GM18858 (cell line): ENCODE measurements around the gene GLI2.

Experiments
- ATAC-seq: cut with Tn5 transposase; IDR thresholded peaks from one replicate; pipeline ENCODE4 v1.9.1; 2021; ENCODE audit not compliant: unreplicated experiment

The GLI2 gene

DNA sequence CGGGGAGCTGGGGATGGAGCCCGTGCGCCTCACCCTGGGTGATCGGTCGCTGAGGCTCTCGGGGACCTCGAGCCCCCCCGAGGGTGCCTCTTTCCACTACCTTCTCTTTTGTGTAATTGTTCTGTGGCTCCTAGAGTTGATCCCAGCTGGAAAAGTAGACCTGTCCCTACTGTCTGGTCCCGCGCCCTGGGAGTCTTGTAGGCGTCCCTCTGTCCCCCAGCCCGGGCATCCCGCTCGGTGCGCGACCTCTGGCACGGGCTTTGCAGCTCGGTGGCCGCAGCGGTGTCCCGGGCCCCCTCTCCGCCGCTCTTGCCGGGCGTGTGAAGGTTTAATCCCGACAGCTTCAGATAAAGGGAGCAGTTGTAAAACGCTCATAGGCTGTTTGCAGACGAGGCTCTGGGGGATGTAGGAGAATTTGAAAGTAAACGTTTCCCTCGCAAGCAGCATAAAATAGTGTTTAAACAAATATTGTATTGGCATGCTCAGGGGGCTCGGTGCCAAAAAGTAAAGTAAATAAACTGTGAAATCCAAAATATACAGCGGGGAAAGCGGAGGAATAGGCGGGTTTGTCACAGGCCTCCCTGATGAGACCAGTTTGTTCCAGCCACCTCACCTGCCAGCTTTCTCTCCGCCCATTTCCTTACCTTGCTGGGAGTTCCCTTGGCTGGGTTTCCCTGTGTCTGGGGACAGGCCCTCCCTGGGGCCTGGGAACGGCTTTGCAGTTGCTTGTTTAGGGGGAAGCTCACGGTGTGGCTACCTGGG, 1.9 kb downstream of the GLI2 start:
- ATAC-seq, result no peak

DNA sequence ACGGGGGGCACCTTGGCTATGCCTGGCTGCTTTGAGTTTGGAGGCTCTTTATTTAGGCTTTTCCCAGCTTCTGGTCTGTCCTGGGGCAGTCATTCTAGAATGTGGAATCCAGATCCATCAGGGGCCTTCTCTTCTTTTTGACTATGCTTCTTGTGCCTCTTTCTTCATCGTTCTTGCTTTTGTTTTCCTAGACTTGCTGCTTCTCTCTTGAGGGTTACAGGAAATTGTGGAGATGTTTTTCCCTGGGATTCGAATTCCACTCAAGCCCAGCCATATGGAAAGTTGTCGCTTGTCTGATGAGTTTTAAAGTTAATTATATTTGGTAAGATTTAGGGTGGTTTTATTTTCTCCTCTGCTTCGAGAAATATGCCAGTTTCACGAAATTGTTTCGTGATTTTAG, 2.4 kb downstream of the GLI2 start:
- no peak for ATAC-seq

DNA sequence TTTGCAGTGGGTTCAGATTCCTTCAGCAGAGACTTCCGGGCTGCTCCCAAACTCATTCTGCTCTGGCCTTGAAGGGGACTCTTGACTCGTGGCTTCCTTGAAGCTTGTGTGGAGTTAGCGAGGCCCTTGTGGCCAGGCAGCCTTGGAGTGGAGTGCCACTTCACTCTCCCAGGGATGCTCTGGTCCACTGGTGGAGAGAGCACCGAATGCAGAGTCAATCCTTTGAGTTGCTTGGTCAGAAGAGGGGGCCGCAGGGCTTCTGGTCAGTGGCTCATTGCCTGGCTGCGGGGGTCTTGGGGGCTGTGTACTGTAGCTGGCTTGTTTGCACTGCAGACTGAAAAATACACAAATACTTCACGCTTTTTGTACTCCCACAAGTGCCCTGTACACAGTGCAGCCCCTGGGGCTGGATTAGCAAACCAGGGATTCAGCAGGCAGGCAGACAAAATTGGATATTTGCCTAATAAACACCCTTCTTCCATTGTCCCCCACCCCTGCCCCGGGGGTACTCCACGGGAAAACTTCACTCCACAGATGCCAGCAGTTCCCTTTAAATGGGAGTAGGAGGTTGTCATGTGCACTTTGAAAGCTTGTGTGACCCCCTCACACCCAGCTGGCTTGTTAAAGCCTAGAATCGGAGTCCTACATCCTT, 3.2 kb downstream of the GLI2 start:
- no peak for ATAC-seq

DNA sequence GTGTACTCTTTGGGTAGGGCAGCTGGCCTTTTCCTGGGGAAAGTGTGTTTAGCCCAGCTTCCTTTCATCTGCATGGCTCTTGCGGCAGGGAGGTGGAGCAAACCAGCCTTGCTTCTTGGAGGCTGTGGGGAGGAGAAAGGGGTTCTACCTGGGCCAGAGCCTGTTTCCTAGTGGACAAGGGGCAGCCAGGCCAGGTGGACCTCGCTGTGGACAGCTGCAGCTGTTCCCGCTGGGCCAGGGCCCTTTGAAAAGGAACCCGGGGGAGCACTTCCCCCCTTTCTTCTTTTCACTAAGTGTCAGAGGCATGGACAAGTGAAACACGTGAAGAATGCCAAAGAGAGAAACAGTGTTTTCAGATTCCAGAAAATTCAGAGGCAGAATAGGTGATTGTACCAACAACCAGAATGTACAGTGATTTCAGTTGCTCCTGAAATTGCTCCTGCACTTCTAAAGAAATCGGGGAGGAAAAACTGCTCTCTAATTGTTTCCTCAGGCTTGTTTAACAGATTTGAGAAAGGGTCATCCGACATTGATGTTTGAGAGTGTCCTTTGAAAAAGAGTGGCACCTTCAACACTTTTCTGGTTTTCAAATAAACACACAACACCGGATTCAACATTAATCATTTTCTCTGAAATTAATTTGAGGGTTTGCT, 3.9 kb downstream of the GLI2 start:
- ATAC-seq, result no peak

- no peak for ATAC-seq
Observed at GRCh38 chr2:120740375-120740764, 4.7 kb downstream of the GLI2 start.

GRCh38 chr2:120740765-120741524, 5.3 kb downstream of the GLI2 start:
- ATAC-seq, result no peak

DNA sequence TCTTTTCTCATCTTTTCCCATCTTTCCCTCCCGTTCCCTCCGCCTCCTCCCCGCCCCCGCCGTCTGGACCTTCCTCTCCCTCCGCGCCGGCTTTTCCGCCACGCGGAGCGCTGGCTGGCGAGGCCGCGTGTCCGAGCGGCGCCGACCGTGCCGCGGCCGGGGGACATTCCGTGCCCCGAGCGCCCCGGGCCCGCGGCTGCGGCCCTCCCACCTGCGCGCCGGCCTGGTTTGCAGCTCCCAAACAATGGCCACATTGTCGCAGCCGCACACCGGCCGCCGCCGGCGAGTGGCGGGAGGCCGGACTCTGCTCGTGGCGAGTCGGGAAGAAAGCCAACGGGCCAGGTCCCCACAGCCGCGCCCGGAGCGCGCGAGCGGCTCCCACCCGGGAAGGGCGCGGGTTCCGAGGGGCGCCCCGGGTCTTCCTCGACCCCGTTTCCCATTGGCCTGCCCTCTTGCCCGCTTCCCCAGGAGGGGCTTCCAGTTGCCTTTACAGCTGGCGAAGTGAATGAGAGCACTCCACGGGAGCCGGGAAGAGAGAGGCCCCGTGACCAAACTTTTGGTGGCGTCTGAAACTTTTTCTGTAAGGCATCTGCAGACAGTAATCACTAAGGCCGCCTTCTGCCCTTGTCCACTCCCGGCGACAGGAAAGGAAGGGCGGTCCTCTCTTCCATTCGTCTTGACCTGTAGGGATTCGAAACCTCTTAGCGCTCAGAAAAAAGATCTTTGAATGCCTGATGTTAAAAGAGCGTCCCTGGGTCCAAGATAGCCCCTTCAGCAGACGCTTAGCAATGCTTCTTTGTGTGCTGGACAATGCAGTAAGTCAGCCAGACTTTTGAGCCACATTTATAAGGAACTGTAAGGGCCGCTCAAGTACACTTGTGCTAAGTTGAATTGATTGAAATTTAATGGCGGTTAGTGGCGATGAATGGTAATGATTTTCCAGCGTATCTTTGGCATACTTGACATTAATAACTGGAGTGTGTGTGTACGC, 6.2 kb downstream of the GLI2 start:
- ATAC-seq, result no peak

GRCh38 chr2:120743657-120744056, 8.0 kb downstream of the GLI2 start:
- ATAC-seq, result no peak

GRCh38 chr2:120744817-120745216, 9.1 kb downstream of the GLI2 start:
- no peak for ATAC-seq

GRCh38 chr2:120745420-120746111, 9.9 kb downstream of the GLI2 start:
- no peak for ATAC-seq

GRCh38 chr2:120746144-120746543, 10.5 kb downstream of the GLI2 start:
- no peak for ATAC-seq

GRCh38 chr2:120747281-120747680, 11.6 kb downstream of the GLI2 start:
- ATAC-seq, result no peak

DNA sequence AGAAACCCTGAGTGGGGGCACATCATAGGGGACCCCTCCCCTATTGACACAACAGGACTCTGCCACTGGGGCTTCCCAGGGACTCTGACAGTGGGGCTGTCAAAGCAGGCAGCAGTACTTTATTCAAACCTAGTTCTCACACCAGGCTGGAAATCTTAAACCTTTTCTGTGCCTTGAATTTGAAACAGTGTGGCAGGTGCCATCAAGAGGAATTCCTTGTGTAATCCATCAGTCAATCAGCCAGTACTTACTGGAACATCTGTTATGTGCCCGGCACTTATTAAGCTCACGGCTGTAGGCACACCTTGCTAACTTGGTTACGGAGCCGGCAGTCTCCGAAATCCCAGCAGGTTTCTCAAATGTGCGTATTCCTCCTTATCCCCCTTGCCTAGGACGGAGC, 12.0 kb downstream of the GLI2 start:
- ATAC-seq, result no peak

GRCh38 chr2:120748310-120748709, 12.6 kb downstream of the GLI2 start:
- ATAC-seq, result no peak

GRCh38 chr2:120748741-120749140, 13.1 kb downstream of the GLI2 start:
- no peak for ATAC-seq

GRCh38 chr2:120749506-120750431, 14.1 kb downstream of the GLI2 start:
- ATAC-seq, result no peak

DNA sequence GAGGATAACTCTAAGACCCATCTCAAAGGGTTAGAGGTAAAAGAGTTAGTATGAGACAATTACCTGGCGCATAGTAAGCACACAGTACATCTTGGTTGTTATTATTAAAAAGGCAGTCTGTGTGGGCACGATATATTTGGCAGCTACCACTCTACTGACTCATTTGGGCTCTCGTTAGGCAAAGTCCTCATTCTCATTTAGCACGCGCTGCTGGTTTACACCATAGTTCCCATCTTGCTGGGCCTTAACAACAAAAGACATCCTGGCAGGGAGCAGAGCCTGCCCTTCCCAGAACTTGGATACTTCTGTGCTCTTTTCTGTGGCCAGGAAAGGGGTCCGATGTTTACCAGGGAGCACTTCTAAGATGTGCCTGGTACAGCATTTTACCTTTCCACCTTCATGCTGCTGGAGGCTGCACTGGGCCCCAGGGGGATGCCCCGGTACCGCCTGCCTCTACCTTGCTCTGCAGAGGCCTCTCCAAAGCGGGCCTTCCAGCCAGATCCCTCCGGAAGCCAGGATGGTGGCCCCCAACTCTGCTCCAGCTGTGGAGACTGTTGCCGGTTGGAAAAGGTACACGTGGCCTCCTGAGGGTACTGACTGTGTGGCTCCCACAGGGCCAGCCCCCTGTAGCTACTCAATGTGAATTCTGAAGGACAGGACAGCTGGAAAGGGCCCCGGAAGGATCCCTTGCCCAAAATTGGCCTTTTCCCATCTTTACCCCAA, 15.0 kb downstream of the GLI2 start:
- ATAC-seq, result no peak

- no peak for ATAC-seq
Observed at GRCh38 chr2:120751553-120751952, 15.9 kb downstream of the GLI2 start.
